Measurements from ENCODE around the gene GNG2. TPM values are rescaled to one million over a fixed set of nuclear protein-coding genes. Genes with fewer than 3 reads are reported as not detected.

GNG2 gene
- total and polyA plus RNA-seq, 7 experiments from 2014 or later: 62.1 to 199 (median 117) TPM

DNA sequence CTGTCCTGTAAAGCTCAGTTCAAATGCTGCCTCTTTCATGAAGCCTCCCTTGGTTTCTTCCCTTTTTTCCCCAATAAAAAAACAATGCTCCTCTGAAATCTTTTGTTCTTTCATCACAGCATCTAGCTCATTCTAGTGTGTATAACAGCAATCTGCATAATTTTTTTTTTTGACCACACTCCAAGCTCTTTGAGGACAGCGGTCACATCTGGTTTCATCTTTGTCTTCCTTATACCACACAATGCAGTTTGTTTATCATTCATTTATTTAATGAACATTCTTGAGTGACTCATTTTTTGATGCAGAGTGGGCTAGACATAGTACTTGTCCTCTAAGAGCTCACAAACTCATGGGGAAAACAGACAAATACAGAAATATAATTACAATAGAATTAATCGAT is 7.3 kb downstream of the GNG2 start:
- peak overlapping the region; percentile 50 for H3K27ac ChIP-seq (ENCODE audit: low read depth, low read length)
- POLR2A ChIA-PET: interaction anchor here (1.3 kb wide), 1 partner anchor 38 kb away, joined by 3 read pairs; no protein-coding TSS in a partner anchor
- CTCF ChIA-PET: interaction anchor here (0.6 to 0.7 kb wide), 2 partner anchors 18 to 27 kb away, joined by 3 read pairs; no protein-coding TSS in a partner anchor
- H3K27me3 ChIP-seq (ENCODE audit: control insufficient read depth in 2 of 2, insufficient read depth in 2 of 2, low read length in 2 of 2): no peaks in the 10 kb centered on the region
- no peak overlapping the region for H3K4me3 ChIP-seq (ENCODE audit: low read length)
- peaks cover 0 to 3% (median 0%) of the 10 kb centered on the region in 3 experiments for H3K36me3 ChIP-seq (ENCODE audit: control insufficient read depth in 2 of 3, insufficient read depth in 3 of 3, low read length in 3 of 3)
- no peak for DNase-seq
- no peak overlapping the region for H3K4me3 Mint-ChIP-seq
- no peak overlapping the region for H3K27ac Mint-ChIP-seq
- no peaks in the 10 kb centered on the region for H3K27me3 Mint-ChIP-seq
- peaks cover 0 to 13% (median 4%) of the 10 kb centered on the region in 5 donors for H3K36me3 Mint-ChIP-seq
- peaks cover 23 to 48% (median 29%) of the 10 kb centered on the region in 7 donors for H3K4me1 Mint-ChIP-seq
- ATAC-seq: peak; percentile 6
- H3K9me3 Mint-ChIP-seq: no peaks in the 10 kb centered on the region
- H3K9me3 ChIP-seq (ENCODE audit: control insufficient read depth in 2 of 3, low read length in 3 of 3): no peaks in the 10 kb centered on the region
- H3K4me1 ChIP-seq (ENCODE audit: control insufficient read depth in 2 of 2, insufficient read depth in 2 of 2, low read length in 2 of 2): peaks cover 63 to 78% of the 10 kb centered on the region in 2 donors
- intact Hi-C loops (cut with micrococcal nuclease): loop anchor here (1.0 to 10.0 kb wide), 6 partner anchors 7 to 623 kb away; partner anchors contain the start of genes PTGER2 (in 2 of the 2), GNG2 (in 1 of the 2), RTRAF (in 1 of the 2) and TMX1 (in 1 of the 2)

DNA sequence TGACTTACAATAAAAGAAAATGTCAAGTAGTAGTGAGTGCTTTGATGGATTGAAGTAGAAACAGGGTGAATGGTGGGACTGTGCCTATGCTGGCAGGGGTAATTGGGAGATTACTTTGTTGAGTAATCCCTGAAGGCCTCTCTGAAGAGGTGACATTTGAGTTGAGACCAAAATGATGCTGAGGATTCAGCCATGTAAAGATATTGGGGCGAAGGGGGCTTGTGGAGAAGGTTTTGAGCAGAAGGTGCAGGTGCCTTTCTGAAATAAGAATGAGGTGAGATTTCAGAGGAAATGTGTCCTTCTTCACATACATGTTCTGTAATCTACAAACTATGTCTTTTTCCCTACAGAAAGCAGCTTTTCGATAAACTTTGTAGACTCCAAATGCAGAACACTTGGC is 8.0 kb downstream of the GNG2 start:
- peaks cover 16 to 47% (median 30%) of the 10 kb centered on the region in 7 donors for H3K4me1 Mint-ChIP-seq
- CTCF ChIA-PET: interaction anchor here (0.7 to 0.9 kb wide), 2 partner anchors 27 to 1144 kb away, joined by 3 read pairs; no protein-coding TSS in a partner anchor
- no peaks in the 10 kb centered on the region for H3K27me3 ChIP-seq (ENCODE audit: control insufficient read depth in 2 of 2, insufficient read depth in 2 of 2, low read length in 2 of 2)
- no peak overlapping the region for H3K4me3 Mint-ChIP-seq
- peaks cover 0 to 18% (median 10%) of the 10 kb centered on the region in 5 donors for H3K36me3 Mint-ChIP-seq
- no peak for DNase-seq
- no peak overlapping the region for H3K27ac Mint-ChIP-seq
- no peaks in the 10 kb centered on the region for H3K9me3 Mint-ChIP-seq
- H3K4me3 ChIP-seq (ENCODE audit: low read length): peak overlapping the region; percentile 2
- POLR2A ChIA-PET: interaction anchor here (0.6 to 1.2 kb wide), 4 partner anchors 8 to 1009 kb away, joined by 3 to 4 read pairs (median 3); partner anchors contain the start of gene GNG2
- no peak overlapping the region for H3K27ac ChIP-seq (ENCODE audit: low read depth, low read length)
- H3K36me3 ChIP-seq (ENCODE audit: control insufficient read depth in 2 of 3, insufficient read depth in 3 of 3, low read length in 3 of 3): peaks cover 0 to 3% (median 0%) of the 10 kb centered on the region in 3 experiments
- H3K9me3 ChIP-seq (ENCODE audit: control insufficient read depth in 2 of 3, low read length in 3 of 3): no peaks in the 10 kb centered on the region
- ATAC-seq: no peak
- no peaks in the 10 kb centered on the region for H3K27me3 Mint-ChIP-seq
- intact Hi-C loops (cut with micrococcal nuclease): loop anchor here (1.0 to 10.0 kb wide), 5 partner anchors 8 to 624 kb away; partner anchors contain the start of genes PTGER2 (in 2 of the 2), GNG2 (in 1 of the 2), RTRAF (in 1 of the 2) and TMX1 (in 1 of the 2)
- peaks cover 67 to 85% of the 10 kb centered on the region in 2 donors for H3K4me1 ChIP-seq (ENCODE audit: control insufficient read depth in 2 of 2, insufficient read depth in 2 of 2, low read length in 2 of 2)

DNA sequence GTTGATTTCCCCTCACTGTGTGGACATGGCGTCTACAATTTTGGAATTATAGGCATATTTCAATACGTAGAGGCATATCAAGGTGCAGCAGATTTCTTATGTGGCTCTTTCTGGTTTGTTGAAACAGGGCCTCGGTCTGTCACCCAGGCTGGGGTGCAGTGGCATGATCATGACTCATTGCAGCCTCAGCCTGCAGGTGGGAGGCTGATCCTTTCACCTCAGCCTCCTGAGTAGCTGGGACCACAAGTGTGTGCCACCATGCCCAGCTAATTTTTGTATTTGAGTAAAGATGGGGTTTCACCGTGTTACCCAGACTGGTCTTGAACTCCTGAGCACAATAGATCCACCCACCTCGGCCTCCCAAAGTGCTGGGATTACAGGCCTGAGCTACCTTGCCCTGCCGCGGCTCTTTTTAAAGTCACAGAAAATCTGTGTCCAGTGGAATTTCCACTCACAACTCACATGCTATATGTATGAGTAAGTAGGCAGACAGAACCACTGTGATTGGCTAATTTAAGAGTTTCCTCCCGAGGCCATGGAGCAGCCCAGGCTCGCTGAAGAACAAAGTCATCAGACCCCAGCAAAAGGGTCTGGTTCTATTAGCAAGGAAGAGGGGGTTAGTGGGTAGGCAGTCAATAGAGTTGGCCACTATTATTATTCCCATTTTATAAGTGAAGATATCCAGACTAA is 9.1 kb downstream of the GNG2 start:
- H3K4me3 Mint-ChIP-seq: peak overlapping the region in 8 of 10 donors; percentile 6 to 44 (median 35)

DNA sequence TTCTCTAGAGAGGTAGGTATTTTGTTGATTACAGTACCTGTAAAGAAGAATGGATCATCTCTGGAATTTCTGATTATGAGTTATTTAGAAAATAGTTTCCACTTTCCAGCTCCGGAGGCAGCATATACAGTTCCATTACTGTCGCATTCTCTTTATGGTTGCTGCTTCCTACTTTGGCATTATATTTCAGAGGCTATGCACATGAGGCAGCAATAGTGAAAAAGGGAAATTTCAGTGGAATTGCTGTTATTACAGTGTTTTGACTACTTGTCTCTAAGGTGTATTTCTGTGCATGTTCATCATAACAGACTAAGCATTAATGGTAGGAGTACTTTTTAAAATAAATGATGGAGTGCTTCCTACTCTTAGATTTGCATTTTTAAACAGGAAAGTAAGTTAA is 10.2 kb downstream of the GNG2 start:
- H3K27me3 Mint-ChIP-seq: no peaks in the 10 kb centered on the region
- no peak for DNase-seq
- Histone ChIP-seq H3K4me3 (ENCODE audit: low read length) (no peak overlapping the region), H3K9me3 (ENCODE audit: control insufficient read depth in 2 of 3, low read length in 3 of 3) (no peaks in the 10 kb centered on the region), H3K36me3 (ENCODE audit: control insufficient read depth in 2 of 3, insufficient read depth in 3 of 3, low read length in 3 of 3) (peaks cover 0 to 3% (median 0%) of the 10 kb centered on the region in 3 experiments), H3K27me3 (ENCODE audit: control insufficient read depth in 2 of 2, insufficient read depth in 2 of 2, low read length in 2 of 2) (no peaks in the 10 kb centered on the region), H3K4me1 (ENCODE audit: control insufficient read depth in 2 of 2, insufficient read depth in 2 of 2, low read length in 2 of 2) (peaks cover 58 to 80% of the 10 kb centered on the region in 2 donors), H3K27ac (ENCODE audit: low read depth, low read length) (peak overlapping the region; percentile 6)
- peak overlapping the region in 2 of 10 donors; percentile 21 to 28 for H3K4me3 Mint-ChIP-seq
- H3K27ac Mint-ChIP-seq: peak overlapping the region in 5 of 9 donors; percentile 3 to 56 (median 48)
- H3K9me3 Mint-ChIP-seq: no peaks in the 10 kb centered on the region
- ATAC-seq: no peak
- H3K4me1 Mint-ChIP-seq: peaks cover 9 to 45% (median 31%) of the 10 kb centered on the region in 7 donors
- intact Hi-C loops (cut with micrococcal nuclease): loop anchor here in 1 of 2 donors (1.0 kb wide), 1 partner anchor 10 kb away; no protein-coding TSS in a partner anchor
- H3K36me3 Mint-ChIP-seq: peaks cover 0 to 20% (median 15%) of the 10 kb centered on the region in 5 donors
- ChIA-PET POLR2A (interaction anchor here (0.5 to 1.9 kb wide), 4 partner anchors 10 to 1081 kb away, joined by 3 to 10 read pairs (median 4); partner anchors contain the start of gene GNG2), CTCF (interaction anchor here (0.8 to 1.0 kb wide), 2 partner anchors 11 to 108 kb away, joined by 3 read pairs; partner anchors contain the start of gene GNG2)

More for the DNA sequence above, 9.1 kb downstream of the GNG2 start:
- H3K27me3 Mint-ChIP-seq: no peaks in the 10 kb centered on the region
- peaks cover 0 to 17% (median 15%) of the 10 kb centered on the region in 5 donors for H3K36me3 Mint-ChIP-seq
- no peaks in the 10 kb centered on the region for H3K9me3 ChIP-seq (ENCODE audit: control insufficient read depth in 2 of 3, low read length in 3 of 3)
- no peak overlapping the region for H3K4me3 ChIP-seq (ENCODE audit: low read length)
- H3K27me3 ChIP-seq (ENCODE audit: control insufficient read depth in 2 of 2, insufficient read depth in 2 of 2, low read length in 2 of 2): no peaks in the 10 kb centered on the region
- no peak overlapping the region for H3K27ac ChIP-seq (ENCODE audit: low read depth, low read length)
- POLR2A ChIA-PET: interaction anchor here (0.6 to 1.9 kb wide), 7 partner anchors 8 to 19 kb away, joined by 3 to 10 read pairs (median 3); partner anchors contain the start of gene GNG2
- peaks cover 58 to 86% of the 10 kb centered on the region in 2 donors for H3K4me1 ChIP-seq (ENCODE audit: control insufficient read depth in 2 of 2, insufficient read depth in 2 of 2, low read length in 2 of 2)
- H3K9me3 Mint-ChIP-seq: no peaks in the 10 kb centered on the region
- H3K36me3 ChIP-seq (ENCODE audit: control insufficient read depth in 2 of 3, insufficient read depth in 3 of 3, low read length in 3 of 3): peaks cover 0 to 3% (median 0%) of the 10 kb centered on the region in 3 experiments
- peaks cover 10 to 45% (median 30%) of the 10 kb centered on the region in 7 donors for H3K4me1 Mint-ChIP-seq
- CTCF ChIA-PET: interaction anchor here (0.6 kb wide), 1 partner anchor 17 kb away, joined by 3 read pairs; no protein-coding TSS in a partner anchor
- intact Hi-C loops (cut with micrococcal nuclease): loop anchor here (5.0 to 10.0 kb wide), 4 partner anchors 118 to 625 kb away; partner anchors contain the start of genes PTGER2 (in 2 of the 2), RTRAF (in 1 of the 2) and TMX1 (in 1 of the 2)
- ATAC-seq (peak; percentile 22), DNase-seq (peak in 1 of 9 donors; percentile 47)
- peak overlapping the region in 5 of 9 donors; percentile 19 to 71 (median 60) for H3K27ac Mint-ChIP-seq

DNA sequence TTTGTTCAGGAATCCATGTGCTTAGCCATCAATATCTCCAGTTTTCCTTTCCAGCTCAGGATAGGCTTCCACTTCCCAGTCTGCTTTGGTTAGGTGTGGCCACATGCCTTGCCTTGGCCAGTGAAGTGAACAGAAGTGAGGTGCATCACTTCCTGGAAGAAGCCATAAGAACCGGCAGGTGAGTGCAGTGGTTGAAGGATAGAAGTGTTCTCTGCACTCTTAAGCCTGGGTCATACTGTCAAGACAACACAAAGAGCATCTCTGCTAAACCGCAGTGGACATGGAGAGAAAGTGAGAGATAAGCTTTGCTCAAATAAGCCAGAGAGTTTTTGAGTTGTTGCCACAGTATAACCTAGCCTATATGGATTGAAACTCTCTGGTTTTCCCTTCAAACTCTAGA is 11.4 kb downstream of the GNG2 start:
- Histone ChIP-seq H3K4me3 (ENCODE audit: low read length) (no peak overlapping the region), H3K4me1 (ENCODE audit: control insufficient read depth in 2 of 2, insufficient read depth in 2 of 2, low read length in 2 of 2) (peaks cover 46 to 72% of the 10 kb centered on the region in 2 donors), H3K36me3 (ENCODE audit: control insufficient read depth in 2 of 3, insufficient read depth in 3 of 3, low read length in 3 of 3) (peaks cover 0 to 3% (median 0%) of the 10 kb centered on the region in 3 experiments), H3K27ac (ENCODE audit: low read depth, low read length) (no peak overlapping the region), H3K27me3 (ENCODE audit: control insufficient read depth in 2 of 2, insufficient read depth in 2 of 2, low read length in 2 of 2) (no peaks in the 10 kb centered on the region), H3K9me3 (ENCODE audit: control insufficient read depth in 2 of 3, low read length in 3 of 3) (no peaks in the 10 kb centered on the region)
- ATAC-seq (no peak), DNase-seq (no peak)
- intact Hi-C loops (cut with micrococcal nuclease): loop anchor here in 1 of 2 donors (1.0 kb wide), 1 partner anchor 8 kb away; no protein-coding TSS in a partner anchor
- CTCF ChIA-PET: interaction anchor here (1.1 kb wide), 1 partner anchor 40 kb away, joined by 4 read pairs; no protein-coding TSS in a partner anchor
- Mint-ChIP-seq H3K27me3 (no peaks in the 10 kb centered on the region), H3K27ac (peak overlapping the region; percentile 33 to 88 (median 69)), H3K9me3 (no peaks in the 10 kb centered on the region), H3K36me3 (peaks cover 0 to 20% (median 18%) of the 10 kb centered on the region in 5 donors), H3K4me3 (peak overlapping the region in 9 of 10 donors; percentile 30 to 74 (median 51)), H3K4me1 (peaks cover 19 to 54% (median 41%) of the 10 kb centered on the region in 7 donors)
- POLR2A ChIA-PET: interaction anchor here (1.0 to 1.9 kb wide), 3 partner anchors 11 to 16 kb away, joined by 4 to 10 read pairs (median 5); partner anchors contain the start of gene GNG2

DNA sequence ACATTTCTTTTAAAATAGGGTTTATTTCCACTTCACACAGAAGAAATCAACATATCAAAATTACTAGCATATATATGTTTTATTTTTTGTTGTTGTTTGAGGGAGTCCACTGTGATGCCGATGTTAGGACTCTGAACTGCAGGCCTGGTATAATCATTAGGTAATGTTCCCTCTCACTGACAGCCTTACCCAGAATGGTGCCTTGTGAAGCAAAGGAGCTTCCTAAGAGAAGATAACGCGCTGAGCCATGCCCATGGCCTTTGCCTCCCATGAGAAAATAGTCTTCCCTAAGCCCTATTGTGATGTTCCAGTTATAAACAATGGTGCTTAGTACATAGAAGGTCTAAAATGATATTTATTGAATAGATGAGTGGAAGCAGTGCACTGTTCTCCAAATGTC is 12.0 kb downstream of the GNG2 start:
- DNase-seq (no peak), ATAC-seq (no peak)
- Mint-ChIP-seq H3K27ac (peak overlapping the region in 6 of 9 donors; percentile 43 to 85 (median 67)), H3K36me3 (peaks cover 0 to 24% (median 21%) of the 10 kb centered on the region in 5 donors), H3K27me3 (no peaks in the 10 kb centered on the region), H3K4me1 (peaks cover 25 to 59% (median 46%) of the 10 kb centered on the region in 7 donors), H3K4me3 (peak overlapping the region in 4 of 10 donors; percentile 24 to 70 (median 48)), H3K9me3 (no peaks in the 10 kb centered on the region)
- intact Hi-C loops (cut with micrococcal nuclease): no loop called here
- POLR2A ChIA-PET: interaction anchor here (1.0 to 1.9 kb wide), 3 partner anchors 11 to 15 kb away, joined by 4 to 5 read pairs (median 4); partner anchors contain the start of gene GNG2
- CTCF ChIA-PET: interaction anchor here (1.1 kb wide), 1 partner anchor 39 kb away, joined by 4 read pairs; no protein-coding TSS in a partner anchor
- Histone ChIP-seq H3K4me1 (ENCODE audit: control insufficient read depth in 2 of 2, insufficient read depth in 2 of 2, low read length in 2 of 2) (peaks cover 40 to 72% of the 10 kb centered on the region in 2 donors), H3K36me3 (ENCODE audit: control insufficient read depth in 2 of 3, insufficient read depth in 3 of 3, low read length in 3 of 3) (peaks cover 0 to 3% (median 0%) of the 10 kb centered on the region in 3 experiments), H3K9me3 (ENCODE audit: control insufficient read depth in 2 of 3, low read length in 3 of 3) (no peaks in the 10 kb centered on the region), H3K4me3 (ENCODE audit: low read length) (no peak overlapping the region), H3K27ac (ENCODE audit: low read depth, low read length) (no peak overlapping the region), H3K27me3 (ENCODE audit: control insufficient read depth in 2 of 2, insufficient read depth in 2 of 2, low read length in 2 of 2) (no peaks in the 10 kb centered on the region)
